MCF 10A (cell line): ENCODE results near the gene GLA. TPM values are rescaled to one million over a fixed set of nuclear protein-coding genes. Genes with fewer than 3 reads are reported as not detected.

Experiments
- BruUV-seq: library from RNA; stranded (reverse); fragments of 400-500 nt; replicated peaks from 2 replicates; lab custom pipeline; 2021; lab: Mats Ljungman, UMichigan
- CTCF ChIA-PET: fragments of 300-600 bp; sonication (Branson Sonifier 250); formaldehyde crosslinking; extraction: SDS; loops from one replicate; lab custom pipeline; 2021; ENCODE audit warnings: antibody characterized with exemption, inconsistent platforms; lab: Yijun Ruan, JAX
- POLR2A ChIA-PET: fragments of 300-600, 350-650 bp; sonication (Branson Sonifier 250); formaldehyde crosslinking; extraction: SDS; loops from one replicate; lab custom pipeline; 2020; ENCODE audit warnings: antibody characterized with exemption, inconsistent platforms; lab: Yijun Ruan, JAX
- DNase-seq: peaks from one replicate; pipeline ENCODE4 v3.0.0-alpha.2; 2018; ENCODE audit not compliant: unreplicated experiment
- H3K27ac Mint-ChIP-seq: one replicate; pipeline ENCODE4 v1.8.0; 2022; ENCODE audit warnings: mild to moderate bottlenecking, low read depth, mixed read lengths; ENCODE audit not compliant: unreplicated experiment
- H3K27me3 Mint-ChIP-seq: one replicate; pipeline ENCODE4 v1.8.0; 2022; ENCODE audit warnings: mixed read lengths; ENCODE audit not compliant: insufficient read depth, unreplicated experiment
- H3K36me3 Mint-ChIP-seq: one replicate; pipeline ENCODE4 v1.8.0; 2022; ENCODE audit warnings: mild to moderate bottlenecking, moderate library complexity, mixed read lengths; ENCODE audit not compliant: insufficient read depth, unreplicated experiment
- H3K4me1 Mint-ChIP-seq: one replicate; pipeline ENCODE4 v1.8.0; 2022; ENCODE audit warnings: mixed read lengths; ENCODE audit not compliant: insufficient read depth, unreplicated experiment
- H3K4me3 Mint-ChIP-seq: one replicate; pipeline ENCODE4 v1.8.0; 2022; ENCODE audit warnings: mild to moderate bottlenecking, moderate library complexity, mixed read lengths; ENCODE audit not compliant: unreplicated experiment
- H3K9me3 Mint-ChIP-seq: one replicate; pipeline ENCODE4 v1.8.0; 2022; ENCODE audit warnings: mixed read lengths; ENCODE audit not compliant: unreplicated experiment
- CTCF ChIP-seq: fragments of 200-600 bp; IDR thresholded peaks from one replicate; pipeline ENCODE4 v1.8.0; 2022; ENCODE audit warnings: antibody characterized with exemption, mild to moderate bottlenecking; ENCODE audit not compliant: unreplicated experiment
- intact Hi-C: fragments of 100-400 bp; cut with micrococcal nuclease; formaldehyde crosslinking; loops from 2 replicates; pipeline ENCODE4 v1.14.1; 2022
- total RNA-seq: library from RNA; stranded (reverse); gene quantifications from 2 replicates; pipeline ENCODE4 v1.2.3, GENCODE V29; 2022

The GLA gene
- total RNA-seq, 1 experiment from 2014 or later = 13.3 TPM

GRCh38 chrX:101393530-101394305 lies 14.0 kb downstream of the GLA start:
- Mint-ChIP-seq H3K4me1 (no peaks in the 10 kb centered on the region), H3K9me3 (no peaks in the 10 kb centered on the region), H3K27ac (no peak overlapping the region), H3K36me3 (peaks cover 65% of the 10 kb centered on the region), H3K4me3 (no peak overlapping the region), H3K27me3 (peaks cover 13% of the 10 kb centered on the region)
- intact Hi-C loops = no loop called here
- POLR2A ChIA-PET = interaction anchor here (0.6 to 0.9 kb wide), 2 partner anchors 32 to 33 kb away, joined by 3 to 4 read pairs; no protein-coding TSS in a partner anchor
- no TSS peak for BruUV-seq
- DNase-seq = no peak
- CTCF ChIA-PET = interaction anchor here (0.5 kb wide), 1 partner anchor 404 kb away, joined by 3 read pairs; no protein-coding TSS in a partner anchor
- no peak for TF ChIP-seq CTCF

GRCh38 chrX:101391831-101392230 lies 15.9 kb downstream of the GLA start:
- POLR2A ChIA-PET = interaction anchor here (0.7 to 3.4 kb wide), 5 partner anchors 8 to 44 kb away, joined by 4 to 54 read pairs (median 10); partner anchors contain the start of genes GLA, HNRNPH2 and TIMM8A
- no peak for TF ChIP-seq CTCF
- intact Hi-C loops = no loop called here
- Mint-ChIP-seq H3K27me3 (peaks cover 13% of the 10 kb centered on the region), H3K4me3 (peak overlapping the region; percentile 85), H3K9me3 (no peaks in the 10 kb centered on the region), H3K36me3 (peaks cover 59% of the 10 kb centered on the region), H3K4me1 (no peaks in the 10 kb centered on the region), H3K27ac (peak overlapping the region; percentile 90)
- CTCF ChIA-PET = interaction anchor here (0.5 to 1.6 kb wide), 3 partner anchors 10 to 245 kb away, joined by 3 to 12 read pairs (median 5); no protein-coding TSS in a partner anchor
- BruUV-seq = no TSS peak
- DNase-seq = no peak

GRCh38 chrX:101390664-101391525 lies 16.8 kb downstream of the GLA start, which contains the start of gene RPL36A:
RPL36A (plus strand) TSS chrX:101391011; CDS start chrX:101391044, 33 bp downstream.
- peak; percentile 40 for TF ChIP-seq CTCF
- DNase-seq = peak; percentile 87
- POLR2A ChIA-PET = interaction anchor here (0.5 to 3.4 kb wide), 13 partner anchors 8 to 298 kb away, joined by 3 to 54 read pairs (median 6); partner anchors contain the start of genes GLA, HNRNPH2 and TIMM8A
- Mint-ChIP-seq H3K27me3 (peaks cover 22% of the 10 kb centered on the region), H3K4me1 (no peaks in the 10 kb centered on the region), H3K27ac (peak within 1 kb of the TSS; percentile 90), H3K9me3 (no peaks in the 10 kb centered on the region), H3K36me3 (peaks cover 50% of the 10 kb centered on the region), H3K4me3 (peak within 1 kb of the TSS; percentile 85)
- intact Hi-C loops = no loop called here
- CTCF ChIA-PET = interaction anchor here (0.8 to 2.0 kb wide), 7 partner anchors 9 to 64 kb away, joined by 3 to 12 read pairs (median 4); partner anchors contain the start of gene TIMM8A
- BruUV-seq = TSS peak; percentile 69
